KOPT-K1 (cell line): ENCODE measurements around the gene SORBS2.

ENCODE experiments used
- H3K27ac ChIP-seq: fragments of 200-600 bp; sonication (generic); 2 replicates; pipeline ENCODE4 v1.5.1; 2016; ENCODE audit warnings: antibody characterized with exemption, mild to moderate bottlenecking, low read depth, low read length; ENCODE audit not compliant: poor library complexity, severe bottlenecking
- H3K36me3 ChIP-seq: fragments of 200-600 bp; sonication (generic); 2 replicates; pipeline ENCODE4 v1.5.1; 2017; ENCODE audit warnings: antibody characterized with exemption, mild to moderate bottlenecking, low read length, moderate library complexity; ENCODE audit not compliant: insufficient read depth
- H3K9me3 ChIP-seq: fragments of 200-600 bp; sonication (generic); 2 replicates; pipeline ENCODE4 v1.5.1; 2017; ENCODE audit warnings: antibody characterized with exemption, low read length, mild to moderate bottlenecking; ENCODE audit not compliant: insufficient read depth, poor library complexity, severe bottlenecking

The SORBS2 gene

GRCh38 chr4:185797596-185798338 lies 14.2 kb downstream of the SORBS2 start:
- Histone ChIP-seq H3K9me3 (no peaks in the 10 kb centered on the region), H3K36me3 (no peaks in the 10 kb centered on the region)

GRCh38 chr4:185797018-185797417 lies 15.0 kb downstream of the SORBS2 start:
- Histone ChIP-seq H3K9me3 (no peaks in the 10 kb centered on the region), H3K36me3 (no peaks in the 10 kb centered on the region), H3K27ac (no peak overlapping the region)

More at GRCh38 chr4:185797596-185798338, 14.2 kb downstream of the SORBS2 start:
- no peak overlapping the region for H3K27ac ChIP-seq

- Histone ChIP-seq H3K36me3 (no peaks in the 10 kb centered on the region), H3K27ac (no peak overlapping the region), H3K9me3 (no peaks in the 10 kb centered on the region)
Measured at GRCh38 chr4:185796176-185796575, 15.8 kb downstream of the SORBS2 start.

GRCh38 chr4:185794637-185795036 lies 17.4 kb downstream of the SORBS2 start:
- no peak overlapping the region for H3K27ac ChIP-seq
- no peaks in the 10 kb centered on the region for H3K9me3 ChIP-seq
- H3K36me3 ChIP-seq = no peaks in the 10 kb centered on the region

GRCh38 chr4:185793716-185794115 lies 18.3 kb downstream of the SORBS2 start:
- Histone ChIP-seq H3K9me3 (no peaks in the 10 kb centered on the region), H3K36me3 (no peaks in the 10 kb centered on the region), H3K27ac (no peak overlapping the region)

- H3K36me3 ChIP-seq = no peaks in the 10 kb centered on the region
- H3K9me3 ChIP-seq = no peaks in the 10 kb centered on the region
- no peak overlapping the region for H3K27ac ChIP-seq
Measured at GRCh38 chr4:185793116-185793485, 18.9 kb downstream of the SORBS2 start.

- Histone ChIP-seq H3K36me3 (no peaks in the 10 kb centered on the region), H3K9me3 (no peaks in the 10 kb centered on the region), H3K27ac (no peak overlapping the region)
Measured at GRCh38 chr4:185792384-185793115, 19.4 kb downstream of the SORBS2 start.

GRCh38 chr4:185787926-185788679 lies 23.9 kb downstream of the SORBS2 start:
- no peaks in the 10 kb centered on the region for H3K9me3 ChIP-seq
- no peaks in the 10 kb centered on the region for H3K36me3 ChIP-seq
- no peak overlapping the region for H3K27ac ChIP-seq

GRCh38 chr4:185786422-185786821 lies 25.6 kb downstream of the SORBS2 start:
- H3K27ac ChIP-seq = no peak overlapping the region

GRCh38 chr4:185783574-185783973 lies 28.4 kb downstream of the SORBS2 start:
- Histone ChIP-seq H3K27ac (no peak overlapping the region), H3K9me3 (no peaks in the 10 kb centered on the region), H3K36me3 (no peaks in the 10 kb centered on the region)

More at GRCh38 chr4:185786422-185786821, 25.6 kb downstream of the SORBS2 start:
- no peaks in the 10 kb centered on the region for H3K36me3 ChIP-seq
- H3K9me3 ChIP-seq = no peaks in the 10 kb centered on the region

GRCh38 chr4:185782523-185782922 lies 29.5 kb downstream of the SORBS2 start:
- Histone ChIP-seq H3K9me3 (no peaks in the 10 kb centered on the region), H3K36me3 (no peaks in the 10 kb centered on the region), H3K27ac (no peak overlapping the region)

GRCh38 chr4:185781555-185782215 lies 30.3 kb downstream of the SORBS2 start:
- H3K36me3 ChIP-seq = no peaks in the 10 kb centered on the region
- no peak overlapping the region for H3K27ac ChIP-seq
- no peaks in the 10 kb centered on the region for H3K9me3 ChIP-seq

- Histone ChIP-seq H3K27ac (no peak overlapping the region), H3K9me3 (no peaks in the 10 kb centered on the region)
Measured at GRCh38 chr4:185780472-185780871, 31.5 kb downstream of the SORBS2 start.

GRCh38 chr4:185779517-185779916 lies 32.5 kb downstream of the SORBS2 start:
- Histone ChIP-seq H3K36me3 (no peaks in the 10 kb centered on the region), H3K27ac (no peak overlapping the region), H3K9me3 (no peaks in the 10 kb centered on the region)

More at GRCh38 chr4:185780472-185780871, 31.5 kb downstream of the SORBS2 start:
- H3K36me3 ChIP-seq = no peaks in the 10 kb centered on the region

- Histone ChIP-seq H3K27ac (no peak overlapping the region), H3K9me3 (no peaks in the 10 kb centered on the region), H3K36me3 (no peaks in the 10 kb centered on the region)
Measured at GRCh38 chr4:185778307-185778706, 33.7 kb downstream of the SORBS2 start.
